Measurements from ENCODE around the gene SCUBE2. TPM values are rescaled to one million over a fixed set of nuclear protein-coding genes. Genes with fewer than 3 reads are reported as not detected.

The SCUBE2 gene
- total RNA-seq, 1 experiment from 2014 or later: 1.9 TPM

DNA sequence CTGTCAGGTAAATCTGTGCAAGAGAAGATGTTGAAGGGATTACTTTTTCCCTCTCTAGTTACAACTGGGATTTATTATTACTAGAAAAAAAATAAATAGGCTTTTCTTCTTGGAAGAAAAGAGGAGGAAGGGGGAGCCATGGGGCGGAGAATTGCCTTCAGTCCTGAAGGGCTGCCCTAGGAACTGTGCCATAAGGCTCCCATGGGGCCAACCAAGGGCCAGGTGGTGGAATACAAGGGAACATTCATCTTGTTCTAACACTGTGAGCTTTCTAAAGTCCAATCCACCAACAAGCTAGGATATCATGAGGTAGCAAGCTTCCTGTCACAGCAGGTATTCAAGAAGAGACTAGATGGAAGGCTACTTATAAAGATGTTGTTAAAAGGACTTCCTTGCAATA, 62.8 kb downstream of the SCUBE2 start:
- Mint-ChIP-seq H3K4me1 (no peaks in the 10 kb centered on the region), H3K4me3 (no peak overlapping the region), H3K36me3 (no peaks in the 10 kb centered on the region), H3K9me3 (no peaks in the 10 kb centered on the region), H3K27me3 (ENCODE audit: low read depth) (no peaks in the 10 kb centered on the region; the same call in 1 of the 2 replicates), H3K27ac (no peak overlapping the region)
- POLR2A ChIA-PET: interaction anchor here (0.7 to 1.3 kb wide), 2 partner anchors 8 to 21 kb away, joined by 3 to 4 read pairs; no protein-coding TSS in a partner anchor
- CTCF ChIA-PET: interaction anchor here (0.6 to 6.6 kb wide), 7 partner anchors 12 to 1276 kb away, joined by 3 to 37 read pairs (median 4); partner anchors contain the start of gene ADM
- DNase-seq (ENCODE audit: low spot score) (no peak), ATAC-seq (no peak)
- no peak for TF ChIP-seq IRF2 (CRISPR knock-in tag; IDR thresholded peaks at IDR 0.05; ENCODE audit: borderline replicate concordance, low read depth)
- TF ChIP-seq TEAD1 (CRISPR knock-in tag; IDR thresholded peaks at IDR 0.05): no peak
- TF ChIP-seq, protein P1, sequence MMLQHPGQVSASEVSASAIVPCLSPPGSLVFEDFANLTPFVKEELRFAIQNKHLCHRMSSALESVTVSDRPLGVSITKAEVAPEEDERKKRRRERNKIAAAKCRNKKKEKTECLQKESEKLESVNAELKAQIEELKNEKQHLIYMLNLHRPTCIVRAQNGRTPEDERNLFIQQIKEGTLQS (CRISPR knock-in tag; conservative IDR thresholded peaks at IDR 0.05): no peak
- no peak for TF ChIP-seq GRHL2 (CRISPR knock-in tag; IDR thresholded peaks at IDR 0.05; ENCODE audit: insufficient replicate concordance, severe bottlenecking)
- TF ChIP-seq, protein P2, sequence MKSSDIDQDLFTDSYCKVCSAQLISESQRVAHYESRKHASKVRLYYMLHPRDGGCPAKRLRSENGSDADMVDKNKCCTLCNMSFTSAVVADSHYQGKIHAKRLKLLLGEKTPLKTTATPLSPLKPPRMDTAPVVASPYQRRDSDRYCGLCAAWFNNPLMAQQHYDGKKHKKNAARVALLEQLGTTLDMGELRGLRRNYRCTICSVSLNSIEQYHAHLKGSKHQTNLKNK (CRISPR knock-in tag; IDR thresholded peaks at IDR 0.05): no peak
- no peak for TF ChIP-seq RELA (CRISPR knock-in tag; IDR thresholded peaks at IDR 0.05; ENCODE audit: borderline replicate concordance)
- TF ChIP-seq, protein P3, sequence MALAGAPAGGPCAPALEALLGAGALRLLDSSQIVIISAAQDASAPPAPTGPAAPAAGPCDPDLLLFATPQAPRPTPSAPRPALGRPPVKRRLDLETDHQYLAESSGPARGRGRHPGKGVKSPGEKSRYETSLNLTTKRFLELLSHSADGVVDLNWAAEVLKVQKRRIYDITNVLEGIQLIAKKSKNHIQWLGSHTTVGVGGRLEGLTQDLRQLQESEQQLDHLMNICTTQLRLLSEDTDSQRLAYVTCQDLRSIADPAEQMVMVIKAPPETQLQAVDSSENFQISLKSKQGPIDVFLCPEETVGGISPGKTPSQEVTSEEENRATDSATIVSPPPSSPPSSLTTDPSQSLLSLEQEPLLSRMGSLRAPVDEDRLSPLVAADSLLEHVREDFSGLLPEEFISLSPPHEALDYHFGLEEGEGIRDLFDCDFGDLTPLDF (CRISPR knock-in tag; IDR thresholded peaks at IDR 0.05): no peak
- TF ChIP-seq ZNF671 (CRISPR knock-in tag; IDR thresholded peaks at IDR 0.05): no peak
- TF ChIP-seq, protein P4, sequence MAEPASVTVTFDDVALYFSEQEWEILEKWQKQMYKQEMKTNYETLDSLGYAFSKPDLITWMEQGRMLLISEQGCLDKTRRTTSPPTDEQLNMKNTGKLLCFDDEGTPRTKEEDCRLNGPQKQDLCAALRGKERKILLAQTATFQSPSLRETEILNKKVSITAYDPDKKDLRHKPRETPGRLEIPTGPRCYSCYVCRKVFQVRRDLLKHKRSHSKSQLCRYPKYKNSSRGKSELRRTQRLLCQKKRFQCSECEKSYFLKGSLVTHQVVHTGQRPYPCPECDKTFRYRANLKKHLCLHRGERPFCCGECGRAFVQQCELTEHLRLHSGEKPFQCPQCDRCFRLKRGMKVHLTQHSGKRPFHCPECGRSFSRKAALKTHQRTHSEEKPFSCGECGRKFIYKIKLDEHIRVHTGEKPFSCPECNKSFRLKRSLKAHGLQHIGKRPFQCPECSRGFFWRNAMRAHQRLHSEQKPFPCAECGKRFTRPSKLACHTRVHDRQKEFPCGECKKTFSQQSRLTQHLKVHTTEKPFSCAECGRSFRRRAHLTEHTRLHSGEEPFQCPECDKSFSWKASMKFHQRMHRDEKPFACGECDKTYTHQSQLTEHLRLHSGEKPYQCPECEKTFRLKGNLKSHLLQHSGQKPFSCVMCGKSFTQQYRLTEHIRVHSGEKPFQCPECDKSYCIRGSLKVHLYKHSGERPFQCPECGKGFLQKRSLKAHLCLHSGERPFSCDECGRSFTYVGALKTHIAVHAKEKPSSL (CRISPR knock-in tag; conservative IDR thresholded peaks at IDR 0.05): no peak
- TF ChIP-seq, protein P5, sequence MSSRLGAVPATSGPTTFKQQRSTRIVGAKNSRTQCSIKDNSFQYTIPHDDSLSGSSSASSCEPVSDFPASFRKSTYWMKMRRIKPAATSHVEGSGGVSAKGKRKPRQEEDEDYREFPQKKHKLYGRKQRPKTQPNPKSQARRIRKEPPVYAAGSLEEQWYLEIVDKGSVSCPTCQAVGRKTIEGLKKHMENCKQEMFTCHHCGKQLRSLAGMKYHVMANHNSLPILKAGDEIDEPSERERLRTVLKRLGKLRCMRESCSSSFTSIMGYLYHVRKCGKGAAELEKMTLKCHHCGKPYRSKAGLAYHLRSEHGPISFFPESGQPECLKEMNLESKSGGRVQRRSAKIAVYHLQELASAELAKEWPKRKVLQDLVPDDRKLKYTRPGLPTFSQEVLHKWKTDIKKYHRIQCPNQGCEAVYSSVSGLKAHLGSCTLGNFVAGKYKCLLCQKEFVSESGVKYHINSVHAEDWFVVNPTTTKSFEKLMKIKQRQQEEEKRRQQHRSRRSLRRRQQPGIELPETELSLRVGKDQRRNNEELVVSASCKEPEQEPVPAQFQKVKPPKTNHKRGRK (CRISPR knock-in tag; IDR thresholded peaks at IDR 0.05; ENCODE audit: borderline replicate concordance): no peak
- no peak for TF ChIP-seq FOXP1 (CRISPR knock-in tag; IDR thresholded peaks at IDR 0.05; ENCODE audit: borderline replicate concordance)
- TF ChIP-seq, protein P6, sequence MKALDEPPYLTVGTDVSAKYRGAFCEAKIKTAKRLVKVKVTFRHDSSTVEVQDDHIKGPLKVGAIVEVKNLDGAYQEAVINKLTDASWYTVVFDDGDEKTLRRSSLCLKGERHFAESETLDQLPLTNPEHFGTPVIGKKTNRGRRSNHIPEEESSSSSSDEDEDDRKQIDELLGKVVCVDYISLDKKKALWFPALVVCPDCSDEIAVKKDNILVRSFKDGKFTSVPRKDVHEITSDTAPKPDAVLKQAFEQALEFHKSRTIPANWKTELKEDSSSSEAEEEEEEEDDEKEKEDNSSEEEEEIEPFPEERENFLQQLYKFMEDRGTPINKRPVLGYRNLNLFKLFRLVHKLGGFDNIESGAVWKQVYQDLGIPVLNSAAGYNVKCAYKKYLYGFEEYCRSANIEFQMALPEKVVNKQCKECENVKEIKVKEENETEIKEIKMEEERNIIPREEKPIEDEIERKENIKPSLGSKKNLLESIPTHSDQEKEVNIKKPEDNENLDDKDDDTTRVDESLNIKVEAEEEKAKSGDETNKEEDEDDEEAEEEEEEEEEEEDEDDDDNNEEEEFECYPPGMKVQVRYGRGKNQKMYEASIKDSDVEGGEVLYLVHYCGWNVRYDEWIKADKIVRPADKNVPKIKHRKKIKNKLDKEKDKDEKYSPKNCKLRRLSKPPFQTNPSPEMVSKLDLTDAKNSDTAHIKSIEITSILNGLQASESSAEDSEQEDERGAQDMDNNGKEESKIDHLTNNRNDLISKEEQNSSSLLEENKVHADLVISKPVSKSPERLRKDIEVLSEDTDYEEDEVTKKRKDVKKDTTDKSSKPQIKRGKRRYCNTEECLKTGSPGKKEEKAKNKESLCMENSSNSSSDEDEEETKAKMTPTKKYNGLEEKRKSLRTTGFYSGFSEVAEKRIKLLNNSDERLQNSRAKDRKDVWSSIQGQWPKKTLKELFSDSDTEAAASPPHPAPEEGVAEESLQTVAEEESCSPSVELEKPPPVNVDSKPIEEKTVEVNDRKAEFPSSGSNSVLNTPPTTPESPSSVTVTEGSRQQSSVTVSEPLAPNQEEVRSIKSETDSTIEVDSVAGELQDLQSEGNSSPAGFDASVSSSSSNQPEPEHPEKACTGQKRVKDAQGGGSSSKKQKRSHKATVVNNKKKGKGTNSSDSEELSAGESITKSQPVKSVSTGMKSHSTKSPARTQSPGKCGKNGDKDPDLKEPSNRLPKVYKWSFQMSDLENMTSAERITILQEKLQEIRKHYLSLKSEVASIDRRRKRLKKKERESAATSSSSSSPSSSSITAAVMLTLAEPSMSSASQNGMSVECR (CRISPR knock-in tag; IDR thresholded peaks at IDR 0.05; ENCODE audit: borderline replicate concordance): no peak
- no peak for TF ChIP-seq JAZF1 (CRISPR knock-in tag; IDR thresholded peaks at IDR 0.05)
- TF ChIP-seq, protein P7, sequence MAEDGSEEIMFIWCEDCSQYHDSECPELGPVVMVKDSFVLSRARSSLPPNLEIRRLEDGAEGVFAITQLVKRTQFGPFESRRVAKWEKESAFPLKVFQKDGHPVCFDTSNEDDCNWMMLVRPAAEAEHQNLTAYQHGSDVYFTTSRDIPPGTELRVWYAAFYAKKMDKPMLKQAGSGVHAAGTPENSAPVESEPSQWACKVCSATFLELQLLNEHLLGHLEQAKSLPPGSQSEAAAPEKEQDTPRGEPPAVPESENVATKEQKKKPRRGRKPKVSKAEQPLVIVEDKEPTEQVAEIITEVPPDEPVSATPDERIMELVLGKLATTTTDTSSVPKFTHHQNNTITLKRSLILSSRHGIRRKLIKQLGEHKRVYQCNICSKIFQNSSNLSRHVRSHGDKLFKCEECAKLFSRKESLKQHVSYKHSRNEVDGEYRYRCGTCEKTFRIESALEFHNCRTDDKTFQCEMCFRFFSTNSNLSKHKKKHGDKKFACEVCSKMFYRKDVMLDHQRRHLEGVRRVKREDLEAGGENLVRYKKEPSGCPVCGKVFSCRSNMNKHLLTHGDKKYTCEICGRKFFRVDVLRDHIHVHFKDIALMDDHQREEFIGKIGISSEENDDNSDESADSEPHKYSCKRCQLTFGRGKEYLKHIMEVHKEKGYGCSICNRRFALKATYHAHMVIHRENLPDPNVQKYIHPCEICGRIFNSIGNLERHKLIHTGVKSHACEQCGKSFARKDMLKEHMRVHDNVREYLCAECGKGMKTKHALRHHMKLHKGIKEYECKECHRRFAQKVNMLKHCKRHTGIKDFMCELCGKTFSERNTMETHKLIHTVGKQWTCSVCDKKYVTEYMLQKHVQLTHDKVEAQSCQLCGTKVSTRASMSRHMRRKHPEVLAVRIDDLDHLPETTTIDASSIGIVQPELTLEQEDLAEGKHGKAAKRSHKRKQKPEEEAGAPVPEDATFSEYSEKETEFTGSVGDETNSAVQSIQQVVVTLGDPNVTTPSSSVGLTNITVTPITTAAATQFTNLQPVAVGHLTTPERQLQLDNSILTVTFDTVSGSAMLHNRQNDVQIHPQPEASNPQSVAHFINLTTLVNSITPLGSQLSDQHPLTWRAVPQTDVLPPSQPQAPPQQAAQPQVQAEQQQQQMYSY (CRISPR knock-in tag; IDR thresholded peaks at IDR 0.05): no peak
- no peak for TF ChIP-seq NFATC4 (CRISPR knock-in tag; IDR thresholded peaks at IDR 0.05)
- TF ChIP-seq, protein P8, sequence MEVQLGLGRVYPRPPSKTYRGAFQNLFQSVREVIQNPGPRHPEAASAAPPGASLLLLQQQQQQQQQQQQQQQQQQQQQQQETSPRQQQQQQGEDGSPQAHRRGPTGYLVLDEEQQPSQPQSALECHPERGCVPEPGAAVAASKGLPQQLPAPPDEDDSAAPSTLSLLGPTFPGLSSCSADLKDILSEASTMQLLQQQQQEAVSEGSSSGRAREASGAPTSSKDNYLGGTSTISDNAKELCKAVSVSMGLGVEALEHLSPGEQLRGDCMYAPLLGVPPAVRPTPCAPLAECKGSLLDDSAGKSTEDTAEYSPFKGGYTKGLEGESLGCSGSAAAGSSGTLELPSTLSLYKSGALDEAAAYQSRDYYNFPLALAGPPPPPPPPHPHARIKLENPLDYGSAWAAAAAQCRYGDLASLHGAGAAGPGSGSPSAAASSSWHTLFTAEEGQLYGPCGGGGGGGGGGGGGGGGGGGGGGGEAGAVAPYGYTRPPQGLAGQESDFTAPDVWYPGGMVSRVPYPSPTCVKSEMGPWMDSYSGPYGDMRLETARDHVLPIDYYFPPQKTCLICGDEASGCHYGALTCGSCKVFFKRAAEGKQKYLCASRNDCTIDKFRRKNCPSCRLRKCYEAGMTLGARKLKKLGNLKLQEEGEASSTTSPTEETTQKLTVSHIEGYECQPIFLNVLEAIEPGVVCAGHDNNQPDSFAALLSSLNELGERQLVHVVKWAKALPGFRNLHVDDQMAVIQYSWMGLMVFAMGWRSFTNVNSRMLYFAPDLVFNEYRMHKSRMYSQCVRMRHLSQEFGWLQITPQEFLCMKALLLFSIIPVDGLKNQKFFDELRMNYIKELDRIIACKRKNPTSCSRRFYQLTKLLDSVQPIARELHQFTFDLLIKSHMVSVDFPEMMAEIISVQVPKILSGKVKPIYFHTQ (CRISPR knock-in tag; IDR thresholded peaks at IDR 0.05): no peak
- no peak for TF ChIP-seq GTF2I (CRISPR knock-in tag; conservative IDR thresholded peaks at IDR 0.05)
- TF ChIP-seq ETV6 (CRISPR knock-in tag; IDR thresholded peaks at IDR 0.05): no peak
- TF ChIP-seq, protein P9, sequence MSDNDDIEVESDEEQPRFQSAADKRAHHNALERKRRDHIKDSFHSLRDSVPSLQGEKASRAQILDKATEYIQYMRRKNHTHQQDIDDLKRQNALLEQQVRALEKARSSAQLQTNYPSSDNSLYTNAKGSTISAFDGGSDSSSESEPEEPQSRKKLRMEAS (CRISPR knock-in tag; IDR thresholded peaks at IDR 0.05): no peak

All from WTC11 (cell line).